Thyroid gland (tissue), 4 donors: ENCODE data around the gene DPP10.

ENCODE experiments used
- POLR2A ChIP-seq, 2 donors: fragments of 450-650 bp; IDR thresholded peaks; one replicate each; pipeline ENCODE4 v1.6.1; 2017; ENCODE audit warnings: antibody characterized with exemption in 2 of 2, mild to moderate bottlenecking in 2 of 2, moderate library complexity in 1 of 2
- TF ChIP-seq, protein P1 (sequence below), 6 experiments: fragments of 200-600 bp in 3 of 6; fragments of 450-650 bp in 3 of 6; sonication (generic) in 3 of 6; IDR thresholded peaks; one replicate each; pipeline ENCODE4 v1.5.1; 2016 to 2019; ENCODE audit warnings: antibody characterized with exemption in 6 of 6, mild to moderate bottlenecking in 2 of 6, inconsistent platforms in 1 of 6, moderate library complexity in 1 of 6

DNA sequence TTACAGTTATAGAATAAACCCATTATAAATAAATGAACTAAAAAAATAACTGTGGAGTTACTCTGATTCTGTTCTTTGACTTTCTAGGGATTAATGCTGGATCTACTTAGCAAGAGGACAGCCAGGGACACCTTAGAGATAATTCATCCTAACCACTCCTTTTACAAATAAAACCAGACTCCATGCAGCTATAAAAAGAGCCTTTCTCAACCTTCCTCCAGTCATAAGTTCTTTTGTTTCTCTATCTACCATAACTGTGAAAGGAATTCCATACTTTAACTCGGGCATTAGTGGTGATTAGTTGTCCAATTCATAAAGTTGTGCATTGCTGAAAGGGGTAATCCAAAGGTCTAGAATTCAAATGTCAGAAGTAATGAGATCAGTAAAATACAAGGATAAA, 682.4 kb downstream of the DPP10 start:
- TF ChIP-seq, protein P1, sequence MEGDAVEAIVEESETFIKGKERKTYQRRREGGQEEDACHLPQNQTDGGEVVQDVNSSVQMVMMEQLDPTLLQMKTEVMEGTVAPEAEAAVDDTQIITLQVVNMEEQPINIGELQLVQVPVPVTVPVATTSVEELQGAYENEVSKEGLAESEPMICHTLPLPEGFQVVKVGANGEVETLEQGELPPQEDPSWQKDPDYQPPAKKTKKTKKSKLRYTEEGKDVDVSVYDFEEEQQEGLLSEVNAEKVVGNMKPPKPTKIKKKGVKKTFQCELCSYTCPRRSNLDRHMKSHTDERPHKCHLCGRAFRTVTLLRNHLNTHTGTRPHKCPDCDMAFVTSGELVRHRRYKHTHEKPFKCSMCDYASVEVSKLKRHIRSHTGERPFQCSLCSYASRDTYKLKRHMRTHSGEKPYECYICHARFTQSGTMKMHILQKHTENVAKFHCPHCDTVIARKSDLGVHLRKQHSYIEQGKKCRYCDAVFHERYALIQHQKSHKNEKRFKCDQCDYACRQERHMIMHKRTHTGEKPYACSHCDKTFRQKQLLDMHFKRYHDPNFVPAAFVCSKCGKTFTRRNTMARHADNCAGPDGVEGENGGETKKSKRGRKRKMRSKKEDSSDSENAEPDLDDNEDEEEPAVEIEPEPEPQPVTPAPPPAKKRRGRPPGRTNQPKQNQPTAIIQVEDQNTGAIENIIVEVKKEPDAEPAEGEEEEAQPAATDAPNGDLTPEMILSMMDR (IDR thresholded peaks at IDR 0.05): no peak
- TF ChIP-seq POLR2A (IDR thresholded peaks at IDR 0.05): no peak
